ENCODE results near the gene RPS18. TPM values are rescaled to one million over a fixed set of nuclear protein-coding genes. Genes with fewer than 3 reads are reported as not detected.

Gene RPS18
- total and polyA plus RNA-seq, 2 of the 4 experiments (the other 2 are of a cell fraction), result 6,577 to 8,417 TPM

DNA sequence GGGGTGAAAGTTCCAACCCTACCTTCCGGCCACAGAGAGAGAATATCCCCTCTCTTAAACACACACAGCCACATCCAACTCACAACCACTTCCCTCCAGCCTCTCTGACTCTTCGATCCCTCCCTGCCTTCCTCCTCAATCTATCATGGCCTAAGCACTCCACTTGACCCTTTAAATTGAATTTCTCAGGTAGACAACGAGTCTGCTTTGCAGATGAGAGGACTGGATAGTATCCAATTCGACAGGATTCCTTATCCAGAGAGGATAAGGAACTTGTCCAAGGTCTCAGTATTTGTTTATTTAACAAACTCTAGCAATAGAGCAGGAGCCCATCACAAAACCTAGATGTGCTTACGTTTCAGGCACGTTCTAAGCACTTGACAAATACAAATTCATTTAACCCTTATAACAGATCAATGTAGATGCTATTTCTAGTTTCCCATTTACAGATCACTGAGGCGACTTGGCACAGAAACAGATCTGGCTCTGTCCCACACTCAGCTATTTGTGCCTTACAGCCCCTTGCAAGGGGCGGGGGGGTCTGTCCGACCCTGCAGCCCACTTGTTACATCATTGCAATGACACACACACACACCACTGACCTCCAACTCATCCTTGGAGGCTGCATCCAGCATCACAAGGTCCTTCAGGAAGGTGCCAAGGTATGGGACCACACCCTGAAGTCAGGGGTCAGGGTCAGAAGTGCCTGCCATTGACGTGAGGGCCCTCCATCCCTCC, 22.4 kb downstream of the RPS18 start:
- Histone ChIP-seq H3K79me1 (ENCODE audit: low read depth in 1 of 2, low read length in 2 of 2) (peaks cover 18 to 42% of the 10 kb centered on the region in 2 experiments), H4K91ac (ENCODE audit: insufficient read depth, low read depth, low read length) (no peak overlapping the region), H2BK5ac (ENCODE audit: low read depth, low read length, poor library complexity, severe bottlenecking) (no peak overlapping the region), H2AFZ (replicated peaks; ENCODE audit: low read length, poor library complexity) (no peak overlapping the region), H3K9me3 (ENCODE audit: control insufficient read depth, insufficient read depth, low read length) (no peaks in the 10 kb centered on the region), H2AK5ac (ENCODE audit: low read depth, low read length) (no peak overlapping the region), H3K4me2 (ENCODE audit: low read depth, low read length) (no peak overlapping the region), H2BK15ac (ENCODE audit: low read depth, low read length) (no peak overlapping the region), H3K4me3 (ENCODE audit: insufficient read depth, low read depth, low read length) (no peak overlapping the region), H3K23ac (ENCODE audit: low read depth, low read length) (no peak overlapping the region), H4K5ac (ENCODE audit: low read depth, low read length) (no peak overlapping the region), H3K14ac (replicated peaks; ENCODE audit: low read depth, low read length) (no peak overlapping the region), H3K36me3 (ENCODE audit: control insufficient read depth, insufficient read depth, low read length) (peaks cover 30% of the 10 kb centered on the region), H3K56ac (ENCODE audit: extremely low read depth, insufficient read depth, low read length) (no peak overlapping the region), H4K20me1 (ENCODE audit: insufficient read depth, low read length) (no peaks in the 10 kb centered on the region; the same call in 1 of the 2 replicates), H3K9ac (ENCODE audit: low read depth, low read length) (no peak overlapping the region), H3K9me1 (ENCODE audit: insufficient read depth, low read length) (peaks cover 3% of the 10 kb centered on the region; the same call in 1 of the 2 replicates), H3K27me3 (ENCODE audit: control insufficient read depth, insufficient read depth, low read length) (no peaks in the 10 kb centered on the region), H3K18ac (ENCODE audit: low read depth, low read length) (no peak overlapping the region), H2AK9ac (replicated peaks; ENCODE audit: low read depth, low read length, poor library complexity) (no peak overlapping the region), H2BK20ac (ENCODE audit: low read depth, low read length) (no peak overlapping the region), H3K27ac (ENCODE audit: insufficient read depth, low read length) (no peak overlapping the region), H2BK120ac (ENCODE audit: low read depth, low read length) (no peak overlapping the region), H4K8ac (ENCODE audit: low read depth in 2 of 2, low read length in 2 of 2) (no peak overlapping the region), H3K4ac (ENCODE audit: low read depth, low read length) (no peak overlapping the region), H3K4me1 (ENCODE audit: control insufficient read depth, insufficient read depth, low read length) (peaks cover 3% of the 10 kb centered on the region; the same call in 1 of the 2 replicates)
- dilution Hi-C loops (cut with HindIII; ENCODE audit: low sequenced_read_pairs, unreplicated experiment) (no loop called here), intact Hi-C loops (cut with micrococcal nuclease) (no loop called here), in situ Hi-C loops (cut with MboI; ENCODE audit: low sequenced_read_pairs) (no loop called here)
- no TSS peak for BruUV-seq (replicated peaks)
- no peak for DNase-seq
- TF ChIP-seq, protein P1, sequence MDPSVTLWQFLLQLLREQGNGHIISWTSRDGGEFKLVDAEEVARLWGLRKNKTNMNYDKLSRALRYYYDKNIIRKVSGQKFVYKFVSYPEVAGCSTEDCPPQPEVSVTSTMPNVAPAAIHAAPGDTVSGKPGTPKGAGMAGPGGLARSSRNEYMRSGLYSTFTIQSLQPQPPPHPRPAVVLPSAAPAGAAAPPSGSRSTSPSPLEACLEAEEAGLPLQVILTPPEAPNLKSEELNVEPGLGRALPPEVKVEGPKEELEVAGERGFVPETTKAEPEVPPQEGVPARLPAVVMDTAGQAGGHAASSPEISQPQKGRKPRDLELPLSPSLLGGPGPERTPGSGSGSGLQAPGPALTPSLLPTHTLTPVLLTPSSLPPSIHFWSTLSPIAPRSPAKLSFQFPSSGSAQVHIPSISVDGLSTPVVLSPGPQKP (IDR thresholded peaks at IDR 0.05; ENCODE audit: borderline replicate concordance, low read depth, low read length), result no peak
- TF ChIP-seq RAD21 (IDR thresholded peaks at IDR 0.05; ENCODE audit: low read length), result no peak
- TF ChIP-seq, protein P2, sequence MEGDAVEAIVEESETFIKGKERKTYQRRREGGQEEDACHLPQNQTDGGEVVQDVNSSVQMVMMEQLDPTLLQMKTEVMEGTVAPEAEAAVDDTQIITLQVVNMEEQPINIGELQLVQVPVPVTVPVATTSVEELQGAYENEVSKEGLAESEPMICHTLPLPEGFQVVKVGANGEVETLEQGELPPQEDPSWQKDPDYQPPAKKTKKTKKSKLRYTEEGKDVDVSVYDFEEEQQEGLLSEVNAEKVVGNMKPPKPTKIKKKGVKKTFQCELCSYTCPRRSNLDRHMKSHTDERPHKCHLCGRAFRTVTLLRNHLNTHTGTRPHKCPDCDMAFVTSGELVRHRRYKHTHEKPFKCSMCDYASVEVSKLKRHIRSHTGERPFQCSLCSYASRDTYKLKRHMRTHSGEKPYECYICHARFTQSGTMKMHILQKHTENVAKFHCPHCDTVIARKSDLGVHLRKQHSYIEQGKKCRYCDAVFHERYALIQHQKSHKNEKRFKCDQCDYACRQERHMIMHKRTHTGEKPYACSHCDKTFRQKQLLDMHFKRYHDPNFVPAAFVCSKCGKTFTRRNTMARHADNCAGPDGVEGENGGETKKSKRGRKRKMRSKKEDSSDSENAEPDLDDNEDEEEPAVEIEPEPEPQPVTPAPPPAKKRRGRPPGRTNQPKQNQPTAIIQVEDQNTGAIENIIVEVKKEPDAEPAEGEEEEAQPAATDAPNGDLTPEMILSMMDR (conservative IDR thresholded peaks at IDR 0.05; ENCODE audit: low read depth, low read length), result no peak
- TF ChIP-seq, protein P3, sequence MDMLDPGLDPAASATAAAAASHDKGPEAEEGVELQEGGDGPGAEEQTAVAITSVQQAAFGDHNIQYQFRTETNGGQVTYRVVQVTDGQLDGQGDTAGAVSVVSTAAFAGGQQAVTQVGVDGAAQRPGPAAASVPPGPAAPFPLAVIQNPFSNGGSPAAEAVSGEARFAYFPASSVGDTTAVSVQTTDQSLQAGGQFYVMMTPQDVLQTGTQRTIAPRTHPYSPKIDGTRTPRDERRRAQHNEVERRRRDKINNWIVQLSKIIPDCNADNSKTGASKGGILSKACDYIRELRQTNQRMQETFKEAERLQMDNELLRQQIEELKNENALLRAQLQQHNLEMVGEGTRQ (IDR thresholded peaks at IDR 0.05; ENCODE audit: low read depth, low read length), result no peak
- no peak for TF ChIP-seq MXI1 (IDR thresholded peaks at IDR 0.05; ENCODE audit: borderline replicate concordance, low read depth, low read length)
- TF ChIP-seq MAZ (IDR thresholded peaks at IDR 0.05; ENCODE audit: borderline replicate concordance, low read depth, low read length), result no peak
- no peak for TF ChIP-seq RFX5 (IDR thresholded peaks at IDR 0.05; ENCODE audit: low read depth, low read length)
- TF ChIP-seq RCOR1 (IDR thresholded peaks at IDR 0.05; ENCODE audit: insufficient replicate concordance, low read length), result no peak
- no peak for TF ChIP-seq BHLHE40 (IDR thresholded peaks at IDR 0.05; ENCODE audit: low read depth, low read length)
- TF ChIP-seq CEBPB (IDR thresholded peaks at IDR 0.05; ENCODE audit: low read depth, low read length), result no peak
- TF ChIP-seq FOS (IDR thresholded peaks at IDR 0.05; ENCODE audit: low read depth, low read length), result no peak
- TF ChIP-seq CHD1 (IDR thresholded peaks at IDR 0.05; ENCODE audit: low read depth, low read length), result no peak
- TF ChIP-seq SMC3 (IDR thresholded peaks at IDR 0.05; ENCODE audit: low read depth, low read length), result no peak
- CTCF ChIA-PET, result no interaction called here
- WGBS, 2 experiments (ENCODE audit: extremely low coverage in 2 of 2, insufficient read length in 1 of 2), result 49% methylated on average over 4 of the region's 10 CpGs; no CpG with 5 or more reads in 1 of the 2 experiments
- no peak for ATAC-seq (ENCODE audit: low read depth)
- POLR2A ChIA-PET (ENCODE audit: unreplicated experiment), result no interaction called here
